T-cell (primary cell): ENCODE measurements around the gene AK8. TPM values are rescaled to one million over a fixed set of nuclear protein-coding genes. Genes with fewer than 3 reads are reported as not detected.

Source experiments
- ATAC-seq, 4 experiments: fragments of 200-7000 bp in 3 of 4; fragments of 150-1000 bp in 1 of 4; cut with Tn5 transposase; replicated peaks in 1 of 4; 1 replicate in 3 of 4; 2 replicates in 1 of 4; pipeline ENCODE4 v1.10.0; 2021; ENCODE audit warnings: moderate library complexity in 3 of 4, mild to moderate bottlenecking in 2 of 4, moderate number of reproducible peaks in 1 of 4
- CTCF ChIA-PET, 2 donors: fragments of 300-600 bp; sonication (Branson Sonifier 250); formaldehyde crosslinking; loops; one replicate each; lab custom pipeline; 2022; ENCODE audit warnings: antibody characterized with exemption in 2 of 2; lab: Charles Lee
- POLR2A ChIA-PET, 2 donors: fragments of 300-600 bp; sonication (Branson Sonifier 250); formaldehyde crosslinking; loops; one replicate each; lab custom pipeline; 2022; ENCODE audit warnings: antibody characterized with exemption in 2 of 2; lab: Charles Lee
- DNase-seq, 35 experiments: peaks; one replicate each; pipeline versions ENCODE4 v3.0.0 to v3.0.0-alpha.2; 2013 to 2023
- H3K27ac ChIP-seq: one replicate; pipeline ENCODE4 v1.5.1; 2013; ENCODE audit warnings: low read length
- H3K27me3 ChIP-seq, 2 experiments: replicated peaks in 1 of 2; 1 replicate in 1 of 2; 2 replicates in 1 of 2; pipeline versions ENCODE4 v1.6.1 to v1.7.0; 2013; ENCODE audit warnings: low read length in 1 of 2, mixed read lengths in 1 of 2; ENCODE audit not compliant: control insufficient read depth in 2 of 2, insufficient read depth in 2 of 2; ENCODE audit errors: extremely low read depth in 1 of 2
- H3K36me3 ChIP-seq, 2 donors: 1 replicate in 1 of 2; 2 replicates in 1 of 2; pipeline versions ENCODE4 v1.6.1 to v1.7.0; 2013; ENCODE audit warnings: low read length in 1 of 2; ENCODE audit not compliant: control insufficient read depth in 2 of 2, insufficient read depth in 1 of 2; ENCODE audit errors: extremely low read depth in 1 of 2
- H3K4me1 ChIP-seq, 2 experiments: 1 replicate in 1 of 2; 2 replicates in 1 of 2; pipeline versions ENCODE4 v1.6.1 to v1.7.0; 2013; ENCODE audit warnings: low read length in 2 of 2, mixed read lengths in 1 of 2; ENCODE audit not compliant: insufficient read depth in 2 of 2, control insufficient read depth in 1 of 2; ENCODE audit errors: extremely low read depth in 1 of 2
- H3K4me3 ChIP-seq, 2 donors: 1 replicate in 1 of 2; 2 replicates in 1 of 2; pipeline versions ENCODE4 v1.5.1 to v1.7.0; 2013; ENCODE audit warnings: mild to moderate bottlenecking in 2 of 2, low read length in 1 of 2, moderate library complexity in 1 of 2; ENCODE audit not compliant: control insufficient read depth in 1 of 2; ENCODE audit errors: extremely low read depth in 1 of 2
- H3K9me3 ChIP-seq: 2 replicates; pipeline ENCODE4 v1.7.0; 2013
- H3K27ac Mint-ChIP-seq, 2 donors: one replicate each; pipeline ENCODE4 v1.8.0; 2020 to 2021; ENCODE audit warnings: mild to moderate bottlenecking in 2 of 2, mixed read lengths in 2 of 2
- H3K27me3 Mint-ChIP-seq, 2 donors: one replicate each; pipeline ENCODE4 v1.8.0; 2021 to 2022; ENCODE audit warnings: mixed read lengths in 2 of 2
- H3K36me3 Mint-ChIP-seq: one replicate; pipeline ENCODE4 v1.8.0; 2021; ENCODE audit warnings: mixed read lengths
- H3K4me1 Mint-ChIP-seq, 3 donors: one replicate each; pipeline ENCODE4 v1.8.0; 2020 to 2022; ENCODE audit warnings: mixed read lengths in 3 of 3, mild to moderate bottlenecking in 1 of 3
- H3K4me3 Mint-ChIP-seq, 3 donors: one replicate each; pipeline ENCODE4 v1.8.0; 2020 to 2022; ENCODE audit warnings: mild to moderate bottlenecking in 3 of 3, mixed read lengths in 3 of 3, moderate library complexity in 3 of 3
- H3K9me3 Mint-ChIP-seq, 3 donors: one replicate each; pipeline ENCODE4 v1.8.0; 2020 to 2022; ENCODE audit warnings: mixed read lengths in 3 of 3
- WGBS: methylation state at CpG from one replicate; pipeline ENCODE4 v1.1.5; 2013; ENCODE audit warnings: missing lambda C conversion rate; ENCODE audit not compliant: insufficient coverage; 5-methylcytosine and 5-hydroxymethylcytosine counted together
- total RNA-seq, 35 experiments: library from RNA in 6 of 35; stranded (reverse) in 6 of 35; fragments of 120-200 nt in 1 of 35; gene quantifications; one replicate each; pipeline versions ENCODE4 v1.2.1 to v1.2.4 and lab custom pipeline; 2013 to 2026

AK8 gene
- total RNA-seq, 5 donors from 2014 or later (not counting 1 experiment from before 2014, with no cell fraction given): not detected

DNA sequence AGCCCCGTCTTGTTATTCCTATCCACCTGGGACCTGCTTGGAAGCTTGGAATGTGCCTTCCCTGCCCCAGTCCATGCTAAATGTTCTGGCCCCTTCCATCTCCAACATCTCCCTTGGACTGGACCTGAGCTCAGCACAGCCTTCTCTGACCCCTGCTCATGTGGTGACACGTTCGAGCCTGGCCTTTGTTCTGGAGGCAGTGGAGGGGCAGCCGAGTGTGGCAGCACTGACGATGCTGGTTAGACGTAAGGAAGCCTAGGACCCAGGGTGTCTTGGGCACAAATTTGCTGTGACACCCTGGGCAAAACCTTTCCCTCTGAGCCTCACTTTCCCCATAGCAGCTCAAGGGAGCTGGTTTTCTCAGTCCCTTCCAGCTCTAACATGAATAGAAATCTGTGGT, 4.5 kb upstream of the AK8 start:
- no peaks in the 10 kb centered on the region for H3K27me3 Mint-ChIP-seq
- peaks cover 8 to 15% (median 11%) of the 10 kb centered on the region in 3 donors for H3K4me1 Mint-ChIP-seq
- ChIA-PET CTCF (no interaction called here), POLR2A (no interaction called here)
- no peaks in the 10 kb centered on the region for H3K9me3 Mint-ChIP-seq
- no peaks in the 10 kb centered on the region for H3K9me3 ChIP-seq
- H3K36me3 ChIP-seq: peaks cover 0 to 2% of the 10 kb centered on the region in 2 donors
- H3K27ac Mint-ChIP-seq: no peak overlapping the region
- no peaks in the 10 kb centered on the region for H3K36me3 Mint-ChIP-seq
- H3K27me3 ChIP-seq: no peaks in the 10 kb centered on the region
- H3K4me1 ChIP-seq: peaks cover 4 to 20% of the 10 kb centered on the region in 2 experiments
- H3K27ac ChIP-seq: no peak overlapping the region
- WGBS: 87% methylated on average over 6 of the region's 6 CpGs
- ATAC-seq (no peak), DNase-seq (no peak)
- H3K4me3 ChIP-seq: no peak overlapping the region
- peak overlapping the region in 1 of 3 donors; percentile 6 for H3K4me3 Mint-ChIP-seq

DNA sequence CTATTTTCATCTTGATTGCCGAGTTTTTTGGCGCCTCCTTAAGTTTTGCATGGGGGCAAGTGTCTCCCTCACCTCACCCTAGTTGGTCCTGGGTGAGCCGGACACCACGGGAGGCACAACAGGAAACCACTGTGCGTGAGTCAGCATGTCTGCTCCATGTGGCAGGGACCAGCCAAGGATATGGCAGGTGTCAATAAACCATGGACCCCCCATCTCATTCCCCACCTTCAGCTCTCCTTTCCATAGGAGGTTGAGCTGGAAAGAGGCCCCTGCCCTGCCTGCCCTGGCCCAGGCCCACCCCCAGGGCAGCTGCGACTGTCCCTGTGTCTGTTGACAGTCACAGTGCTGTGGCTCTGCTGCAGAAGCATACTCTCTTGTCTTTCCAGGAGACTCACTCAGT, 3.7 kb upstream of the AK8 start:
- Histone ChIP-seq H3K27ac (no peak overlapping the region), H3K27me3 (no peaks in the 10 kb centered on the region), H3K4me1 (peaks cover 4 to 18% of the 10 kb centered on the region in 2 experiments), H3K4me3 (no peak overlapping the region), H3K36me3 (no peaks in the 10 kb centered on the region), H3K9me3 (no peaks in the 10 kb centered on the region)
- ChIA-PET POLR2A (interaction anchor here in 1 of 2 donors (0.5 kb wide), 1 partner anchor 216 kb away, joined by 3 read pairs; no protein-coding TSS in a partner anchor), CTCF (interaction anchor here in 1 of 2 donors (0.5 kb wide), 1 partner anchor 140 kb away, joined by 5 read pairs; no protein-coding TSS in a partner anchor)
- H3K9me3 Mint-ChIP-seq: no peaks in the 10 kb centered on the region
- H3K27me3 Mint-ChIP-seq: no peaks in the 10 kb centered on the region
- H3K4me3 Mint-ChIP-seq: no peak overlapping the region
- no peaks in the 10 kb centered on the region for H3K36me3 Mint-ChIP-seq
- ATAC-seq (no peak), DNase-seq (no peak)
- H3K27ac Mint-ChIP-seq: no peak overlapping the region
- WGBS: 51% methylated on average over 3 of the region's 6 CpGs
- peaks cover 8 to 17% (median 11%) of the 10 kb centered on the region in 3 donors for H3K4me1 Mint-ChIP-seq

DNA sequence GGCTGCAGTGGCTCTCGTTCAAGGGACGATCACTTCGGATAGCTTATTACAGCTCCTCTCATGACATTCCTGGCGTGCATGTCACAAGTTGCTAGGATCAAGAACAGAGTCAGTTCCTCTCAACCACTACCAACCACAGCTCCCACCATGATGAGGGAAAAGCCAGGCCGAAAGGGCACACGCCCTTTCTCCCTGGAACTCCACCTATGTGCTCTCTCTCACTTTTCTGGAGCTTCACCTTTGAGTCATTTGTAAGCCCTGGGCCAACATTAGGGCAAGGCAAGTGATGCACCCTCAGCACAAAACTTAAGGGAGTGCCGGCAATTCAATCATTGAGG, 2.2 kb upstream of the AK8 start:
- POLR2A ChIA-PET: no interaction called here
- CTCF ChIA-PET: interaction anchor here in 1 of 2 donors (0.6 kb wide), 1 partner anchor 454 kb away, joined by 3 read pairs; no protein-coding TSS in a partner anchor
- DNase-seq: no peak

DNA sequence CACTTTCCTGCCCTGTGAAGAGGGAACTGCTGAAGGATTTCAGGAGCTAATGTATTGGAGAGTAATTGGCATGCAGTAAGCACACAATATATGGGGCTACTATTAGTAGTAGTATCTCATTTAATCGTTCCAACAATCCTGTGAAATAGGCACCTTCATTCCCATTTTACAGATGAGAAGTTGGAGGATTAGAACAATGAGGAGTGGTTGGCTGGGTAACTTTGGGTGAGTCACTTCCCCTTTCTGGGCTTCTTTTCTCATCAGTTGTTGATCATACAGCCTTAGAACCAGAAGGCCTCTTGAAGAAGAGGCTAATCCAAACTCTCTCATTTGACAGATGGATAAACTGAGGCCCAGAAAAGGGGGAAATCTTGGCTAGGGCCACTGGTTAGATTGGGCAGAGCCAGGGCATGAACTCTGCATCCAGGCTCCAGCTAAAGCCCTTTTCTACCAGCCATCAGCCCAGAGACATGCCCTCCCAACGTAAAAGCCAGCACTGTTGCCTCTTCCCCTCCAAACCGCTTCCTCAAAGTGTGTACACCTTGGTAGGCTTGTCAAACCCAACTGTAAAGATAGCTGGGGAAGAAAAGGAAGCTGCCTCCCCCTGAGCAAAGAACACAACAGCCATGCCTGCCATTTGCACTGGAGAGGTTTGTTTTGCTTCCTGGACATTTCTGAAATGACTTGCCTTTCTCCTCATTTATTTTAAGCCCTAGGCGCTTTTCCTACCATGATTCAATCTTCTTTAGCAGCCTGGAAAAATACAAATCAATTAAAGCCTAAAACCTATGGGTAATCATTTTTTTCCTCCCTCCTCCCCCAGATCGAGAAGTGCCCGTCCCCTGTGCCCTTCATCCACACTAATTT, 1.6 kb upstream of the AK8 start:
- WGBS: 90% methylated on average over 1 of the region's 6 CpGs
- POLR2A ChIA-PET: interaction anchor here in 1 of 2 donors (0.5 kb wide), 1 partner anchor 29 kb away, joined by 5 read pairs; no protein-coding TSS in a partner anchor
- ATAC-seq: no peak

More for the DNA sequence above, 2.2 kb upstream of the AK8 start:
- Histone ChIP-seq H3K4me3 (no peak overlapping the region), H3K9me3 (no peaks in the 10 kb centered on the region), H3K27ac (no peak overlapping the region), H3K27me3 (peaks cover 0 to 2% of the 10 kb centered on the region in 2 experiments), H3K36me3 (no peaks in the 10 kb centered on the region), H3K4me1 (peaks cover 4 to 18% of the 10 kb centered on the region in 2 experiments)
- WGBS: 95% methylated on average over 4 of the region's 7 CpGs
- no peak overlapping the region for H3K27ac Mint-ChIP-seq
- H3K4me3 Mint-ChIP-seq: peak overlapping the region in 2 of 3 donors; percentile 80 to 83
- H3K4me1 Mint-ChIP-seq: peaks cover 8 to 17% (median 11%) of the 10 kb centered on the region in 3 donors
- H3K36me3 Mint-ChIP-seq: no peaks in the 10 kb centered on the region
- no peak for ATAC-seq
- no peaks in the 10 kb centered on the region for H3K9me3 Mint-ChIP-seq
- no peaks in the 10 kb centered on the region for H3K27me3 Mint-ChIP-seq

DNA sequence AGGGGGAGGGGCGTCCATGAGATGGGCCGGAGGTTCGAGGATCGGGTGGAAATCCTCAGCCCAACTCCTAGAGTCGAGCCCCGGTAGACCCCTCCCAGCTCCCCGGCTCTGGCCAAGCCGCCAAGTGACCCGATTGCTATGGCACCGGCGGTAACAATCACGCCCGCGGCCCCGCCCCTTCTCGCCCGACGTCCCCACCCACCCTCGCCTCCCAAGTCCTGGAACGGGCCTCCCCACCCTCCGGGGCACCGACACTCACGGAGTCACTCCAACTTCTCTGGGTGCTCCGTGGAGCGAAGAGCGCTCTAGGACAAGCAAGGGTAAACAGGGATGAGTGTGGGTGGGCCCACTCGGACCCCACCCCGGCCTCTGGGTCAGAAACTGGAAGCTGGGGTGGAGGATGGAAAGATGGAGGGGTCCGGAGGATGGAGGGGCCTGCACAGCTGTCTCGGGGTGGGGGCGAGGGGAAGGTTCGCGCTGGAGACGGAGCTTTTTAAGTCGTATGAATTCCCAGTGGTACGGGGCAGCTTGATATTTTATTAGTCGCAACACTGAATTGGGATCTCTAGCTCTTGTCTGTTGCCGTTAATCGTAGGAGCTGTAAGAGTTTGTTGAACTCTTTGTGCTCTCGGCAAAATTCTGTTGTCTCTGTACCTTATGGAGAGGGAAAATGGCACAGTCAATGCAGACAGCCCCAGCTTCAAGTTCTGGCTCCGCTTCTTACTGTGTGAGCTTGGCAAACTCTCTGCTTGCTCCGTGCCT, 792 bp upstream of the AK8 start, which contains the start of gene SPACA9:
SPACA9 (plus strand) TSS at position 204 of the 762 bp plus-strand sequence. CDS start 5,050 bp downstream, outside the sequence.
- Histone ChIP-seq H3K9me3 (no peaks in the 10 kb centered on the region), H3K27me3 (peaks cover 0 to 14% of the 10 kb centered on the region in 2 experiments), H3K27ac (peak within 1 kb of the TSS; percentile 67), H3K4me1 (peaks cover 4 to 18% of the 10 kb centered on the region in 2 experiments), H3K36me3 (no peaks in the 10 kb centered on the region), H3K4me3 (peak within 1 kb of the TSS; percentile 77 to 98)
- POLR2A ChIA-PET: interaction anchor here in 1 of 2 donors (0.5 kb wide), 1 partner anchor 29 kb away, joined by 5 read pairs; no protein-coding TSS in a partner anchor
- Mint-ChIP-seq H3K4me3 (peak within 1 kb of the TSS; percentile 76 to 83 (median 80)), H3K36me3 (no peaks in the 10 kb centered on the region), H3K9me3 (no peaks in the 10 kb centered on the region), H3K27ac (peak within 1 kb of the TSS; percentile 25 to 32), H3K27me3 (no peaks in the 10 kb centered on the region), H3K4me1 (peaks cover 8 to 17% (median 11%) of the 10 kb centered on the region in 3 donors)
- WGBS: 42% methylated on average over 35 of the region's 42 CpGs
- DNase-seq: peak in 8 of 35 experiments; percentile 5 to 39 (median 14)
- CTCF ChIA-PET: interaction anchor here (0.6 to 0.9 kb wide), 2 partner anchors 27 to 30 kb away, joined by 3 to 8 read pairs; no protein-coding TSS in a partner anchor
- ATAC-seq: peak; percentile 18 to 37 (median 26)

More for the DNA sequence above, 1.6 kb upstream of the AK8 start:
- DNase-seq: no peak
- H3K4me1 ChIP-seq: peaks cover 4 to 18% of the 10 kb centered on the region in 2 experiments
- peak overlapping the region; percentile 25 to 32 for H3K27ac Mint-ChIP-seq
- H3K27me3 Mint-ChIP-seq: no peaks in the 10 kb centered on the region
- peaks cover 8 to 17% (median 11%) of the 10 kb centered on the region in 3 donors for H3K4me1 Mint-ChIP-seq
- H3K27me3 ChIP-seq: peaks cover 0 to 8% of the 10 kb centered on the region in 2 experiments
- H3K9me3 Mint-ChIP-seq: no peaks in the 10 kb centered on the region
- H3K36me3 Mint-ChIP-seq: no peaks in the 10 kb centered on the region
- no peak overlapping the region for H3K27ac ChIP-seq
- H3K4me3 ChIP-seq: no peak overlapping the region
- CTCF ChIA-PET: interaction anchor here in 1 of 2 donors (0.6 kb wide), 1 partner anchor 455 kb away, joined by 3 read pairs; no protein-coding TSS in a partner anchor
- H3K4me3 Mint-ChIP-seq: peak overlapping the region; percentile 76 to 83 (median 80)
- H3K9me3 ChIP-seq: no peaks in the 10 kb centered on the region
- no peaks in the 10 kb centered on the region for H3K36me3 ChIP-seq
